Astrocyte (in vitro differentiated cells and primary cell): ENCODE results near the gene SYT3.

Experiments used
- EZH2 ChIP-seq: IDR thresholded peaks from 2 replicates; pipeline ENCODE4 v1.6.1; 2012; ENCODE audit warnings: mild to moderate bottlenecking, low read length, inconsistent platforms; ENCODE audit not compliant: insufficient read depth
- TF ChIP-seq, protein P1 (sequence below): IDR thresholded peaks from 2 replicates; pipeline ENCODE4 v1.5.1; 2011; ENCODE audit warnings: low read depth, mild to moderate bottlenecking, inconsistent platforms, low read length, moderate library complexity; ENCODE audit not compliant: insufficient read depth

DNA sequence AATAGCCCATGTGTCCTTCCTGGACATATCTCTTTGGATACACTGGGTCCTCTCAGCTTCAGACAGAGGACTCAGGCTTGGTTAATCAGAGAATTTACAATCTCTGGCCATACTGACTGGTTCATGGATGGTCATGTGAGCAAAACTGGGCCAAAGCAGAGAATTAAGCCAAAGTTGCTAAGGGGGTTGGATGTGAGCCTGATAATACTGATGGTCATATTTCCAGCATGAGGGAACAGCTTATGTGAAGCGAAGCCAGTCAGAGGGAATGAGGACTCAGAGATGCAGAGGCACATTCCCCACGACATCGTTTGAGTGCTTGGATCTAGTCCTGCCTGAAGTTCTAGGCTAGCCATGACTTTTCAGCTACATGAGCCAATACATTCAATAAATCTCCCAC, 49.5 kb downstream of the SYT3 start:
- TF ChIP-seq, protein P1, sequence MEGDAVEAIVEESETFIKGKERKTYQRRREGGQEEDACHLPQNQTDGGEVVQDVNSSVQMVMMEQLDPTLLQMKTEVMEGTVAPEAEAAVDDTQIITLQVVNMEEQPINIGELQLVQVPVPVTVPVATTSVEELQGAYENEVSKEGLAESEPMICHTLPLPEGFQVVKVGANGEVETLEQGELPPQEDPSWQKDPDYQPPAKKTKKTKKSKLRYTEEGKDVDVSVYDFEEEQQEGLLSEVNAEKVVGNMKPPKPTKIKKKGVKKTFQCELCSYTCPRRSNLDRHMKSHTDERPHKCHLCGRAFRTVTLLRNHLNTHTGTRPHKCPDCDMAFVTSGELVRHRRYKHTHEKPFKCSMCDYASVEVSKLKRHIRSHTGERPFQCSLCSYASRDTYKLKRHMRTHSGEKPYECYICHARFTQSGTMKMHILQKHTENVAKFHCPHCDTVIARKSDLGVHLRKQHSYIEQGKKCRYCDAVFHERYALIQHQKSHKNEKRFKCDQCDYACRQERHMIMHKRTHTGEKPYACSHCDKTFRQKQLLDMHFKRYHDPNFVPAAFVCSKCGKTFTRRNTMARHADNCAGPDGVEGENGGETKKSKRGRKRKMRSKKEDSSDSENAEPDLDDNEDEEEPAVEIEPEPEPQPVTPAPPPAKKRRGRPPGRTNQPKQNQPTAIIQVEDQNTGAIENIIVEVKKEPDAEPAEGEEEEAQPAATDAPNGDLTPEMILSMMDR: no peak
- no peak for TF ChIP-seq EZH2
